ENCODE measurements around the gene PKDCC. TPM values are rescaled to one million over a fixed set of nuclear protein-coding genes. Genes with fewer than 3 reads are reported as not detected.

The PKDCC gene, protein sequence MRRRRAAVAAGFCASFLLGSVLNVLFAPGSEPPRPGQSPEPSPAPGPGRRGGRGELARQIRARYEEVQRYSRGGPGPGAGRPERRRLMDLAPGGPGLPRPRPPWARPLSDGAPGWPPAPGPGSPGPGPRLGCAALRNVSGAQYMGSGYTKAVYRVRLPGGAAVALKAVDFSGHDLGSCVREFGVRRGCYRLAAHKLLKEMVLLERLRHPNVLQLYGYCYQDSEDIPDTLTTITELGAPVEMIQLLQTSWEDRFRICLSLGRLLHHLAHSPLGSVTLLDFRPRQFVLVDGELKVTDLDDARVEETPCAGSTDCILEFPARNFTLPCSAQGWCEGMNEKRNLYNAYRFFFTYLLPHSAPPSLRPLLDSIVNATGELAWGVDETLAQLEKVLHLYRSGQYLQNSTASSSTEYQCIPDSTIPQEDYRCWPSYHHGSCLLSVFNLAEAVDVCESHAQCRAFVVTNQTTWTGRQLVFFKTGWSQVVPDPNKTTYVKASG
- not detected for total RNA-seq

GRCh38 chr2:42047488-42048298 lies at the start of gene PKDCC:
Gene PKDCC, plus strand, starts transcription at chr2:42048021. Its CDS starts 179 bp downstream, at chr2:42048200.
- Mint-ChIP-seq H3K36me3 (no peaks in the 10 kb centered on the region), H3K27me3 (peaks cover 65% of the 10 kb centered on the region), H3K4me1 (peaks cover 2% of the 10 kb centered on the region), H3K27ac (no peak within 1 kb of the TSS), H3K9me3 (ENCODE audit: low read depth) (no peaks in the 10 kb centered on the region), H3K4me3 (peak within 1 kb of the TSS; percentile 24)
- ATAC-seq (peak; percentile 73), DNase-seq (no peak)
- CTCF ChIA-PET: interaction anchor here (0.9 kb wide), 1 partner anchor 39 kb away, joined by 3 read pairs; no protein-coding TSS in a partner anchor

DNA sequence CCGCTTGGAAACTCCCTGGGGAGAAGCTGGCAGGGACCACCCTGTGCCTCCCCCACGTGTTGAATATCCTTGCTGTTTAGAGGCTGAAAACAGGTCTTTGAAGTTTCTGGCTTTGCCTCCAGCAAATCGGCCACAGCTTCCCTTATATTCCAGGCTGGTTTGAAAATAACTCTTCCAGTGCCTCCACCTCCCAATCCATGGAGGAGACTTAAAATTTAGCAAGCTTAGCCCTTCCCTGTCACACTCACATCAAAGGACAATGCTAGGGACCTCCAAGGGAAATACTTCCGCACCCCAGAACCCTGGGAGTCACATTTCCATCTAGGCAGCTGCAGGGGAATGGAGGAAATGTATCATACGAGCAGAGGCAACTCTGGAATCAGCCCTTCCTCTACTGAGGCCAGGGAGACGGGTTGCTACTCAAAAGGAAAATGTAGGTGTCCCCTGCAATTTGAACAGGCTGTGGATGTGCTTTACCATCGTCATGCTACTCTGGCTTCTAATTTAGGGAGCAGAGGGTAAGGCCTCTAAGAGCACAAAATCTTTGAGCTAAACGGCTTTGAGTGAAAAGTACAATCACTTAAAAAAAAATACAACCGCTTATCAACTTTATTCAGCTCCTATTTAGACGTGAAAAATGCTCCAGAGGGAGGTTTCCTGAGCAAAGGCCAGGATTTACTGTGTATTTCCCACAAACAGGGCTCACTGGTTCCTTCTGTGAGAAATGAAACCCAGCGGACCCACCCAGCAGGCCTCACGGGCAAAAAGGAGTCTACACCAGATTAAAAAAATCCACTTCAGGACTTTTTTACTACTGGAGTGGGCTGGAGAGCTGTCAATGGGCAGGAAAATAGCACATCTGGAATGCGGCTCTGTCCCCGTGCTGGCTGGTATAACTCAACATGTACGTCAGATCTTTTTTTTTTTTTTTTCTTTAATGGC lies 49.4 kb upstream of the PKDCC start:
- H3K27ac Mint-ChIP-seq: no peak overlapping the region
- no peaks in the 10 kb centered on the region for H3K9me3 Mint-ChIP-seq (ENCODE audit: low read depth)
- H3K36me3 Mint-ChIP-seq: no peaks in the 10 kb centered on the region
- no peak overlapping the region for H3K4me3 Mint-ChIP-seq
- H3K27me3 Mint-ChIP-seq: peaks cover 4% of the 10 kb centered on the region
- no peaks in the 10 kb centered on the region for H3K4me1 Mint-ChIP-seq
- DNase-seq: no peak
- CTCF ChIA-PET: interaction anchor here (0.7 kb wide), 1 partner anchor 21 kb away, joined by 4 read pairs; no protein-coding TSS in a partner anchor
- ATAC-seq: no peak

DNA sequence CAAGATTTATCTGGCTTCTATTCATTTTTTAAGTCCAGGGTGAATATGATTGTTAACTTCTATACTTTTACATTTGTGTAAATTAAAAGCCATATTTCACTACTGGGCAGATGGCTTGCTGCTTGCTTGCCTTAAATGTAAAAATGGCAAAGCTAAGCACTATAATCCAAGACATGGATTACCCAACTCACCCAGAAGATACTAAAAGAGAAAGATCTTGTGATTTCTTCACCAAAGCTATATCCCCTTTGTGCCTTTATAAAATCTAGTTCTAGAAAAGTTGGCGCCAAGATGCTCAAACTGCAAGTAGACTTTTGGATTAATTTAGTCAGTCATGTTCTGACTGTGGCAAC lies 48.7 kb upstream of the PKDCC start:
- ATAC-seq (no peak), DNase-seq (no peak)
- Mint-ChIP-seq H3K9me3 (ENCODE audit: low read depth) (no peaks in the 10 kb centered on the region), H3K27ac (no peak overlapping the region), H3K36me3 (no peaks in the 10 kb centered on the region), H3K4me1 (no peaks in the 10 kb centered on the region), H3K27me3 (peaks cover 6% of the 10 kb centered on the region), H3K4me3 (no peak overlapping the region)
- CTCF ChIA-PET: interaction anchor here (0.7 kb wide), 1 partner anchor 20 kb away, joined by 4 read pairs; no protein-coding TSS in a partner anchor

- Mint-ChIP-seq H3K27ac (no peak overlapping the region), H3K27me3 (peaks cover 6% of the 10 kb centered on the region), H3K4me1 (no peaks in the 10 kb centered on the region), H3K4me3 (no peak overlapping the region), H3K36me3 (no peaks in the 10 kb centered on the region), H3K9me3 (ENCODE audit: low read depth) (no peaks in the 10 kb centered on the region)
- CTCF ChIA-PET: no interaction called here
- ATAC-seq: no peak
- DNase-seq: no peak
Measured at GRCh38 chr2:41999592-42000281, 48.1 kb upstream of the PKDCC start.

DNA sequence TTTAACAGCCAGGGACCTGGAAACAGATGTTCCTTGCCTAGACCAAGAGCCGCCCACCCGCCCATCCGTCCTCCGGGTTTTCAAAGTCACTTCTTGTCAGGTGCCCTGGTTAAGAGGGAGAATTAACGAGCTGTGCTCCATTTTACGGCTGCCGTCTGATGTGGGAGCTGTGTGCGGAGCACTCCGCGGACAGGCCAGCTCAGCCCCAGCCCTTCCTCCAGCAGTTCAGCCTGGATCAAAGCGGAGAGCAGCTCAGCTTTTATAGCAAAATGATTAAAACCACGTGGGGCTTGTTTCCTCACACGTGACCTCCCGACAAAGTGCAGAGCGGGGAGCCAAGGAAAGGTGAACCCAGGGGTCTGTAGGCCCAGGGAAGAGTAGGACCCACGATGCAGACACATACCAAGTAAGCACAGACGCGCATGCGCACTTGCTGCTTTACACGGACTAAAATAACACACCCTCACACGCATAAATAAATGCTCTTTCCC lies 46.1 kb upstream of the PKDCC start:
- Mint-ChIP-seq H3K4me3 (no peak overlapping the region), H3K27ac (no peak overlapping the region), H3K36me3 (no peaks in the 10 kb centered on the region), H3K4me1 (no peaks in the 10 kb centered on the region), H3K27me3 (peaks cover 18% of the 10 kb centered on the region), H3K9me3 (ENCODE audit: low read depth) (peaks cover 5% of the 10 kb centered on the region)
- DNase-seq (no peak), ATAC-seq (no peak)
- CTCF ChIA-PET: no interaction called here

DNA sequence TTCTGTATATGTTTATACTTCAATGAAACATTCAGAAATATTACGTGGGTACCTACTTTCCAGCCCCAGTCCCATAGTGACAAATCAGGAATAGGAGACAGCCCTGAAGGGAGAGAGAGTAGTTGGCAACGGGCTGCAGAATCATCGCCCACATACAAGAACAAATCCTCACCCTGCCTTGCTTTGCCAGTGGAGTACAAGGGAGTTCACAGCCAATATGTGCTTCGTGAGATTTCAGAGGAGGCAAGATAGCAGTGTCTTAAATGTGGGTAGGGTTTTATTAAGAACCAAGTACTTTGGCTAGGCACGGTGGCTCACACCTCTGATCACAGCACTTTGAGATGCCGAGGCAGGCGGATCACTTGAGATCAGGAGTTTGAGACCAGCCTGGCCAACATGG lies 40.3 kb upstream of the PKDCC start:
- DNase-seq: no peak
- ATAC-seq: no peak
- Mint-ChIP-seq H3K4me1 (peaks cover 10% of the 10 kb centered on the region), H3K4me3 (no peak overlapping the region), H3K36me3 (no peaks in the 10 kb centered on the region), H3K27me3 (peaks cover 36% of the 10 kb centered on the region), H3K9me3 (ENCODE audit: low read depth) (peaks cover 5% of the 10 kb centered on the region), H3K27ac (no peak overlapping the region)
- CTCF ChIA-PET: no interaction called here

DNA sequence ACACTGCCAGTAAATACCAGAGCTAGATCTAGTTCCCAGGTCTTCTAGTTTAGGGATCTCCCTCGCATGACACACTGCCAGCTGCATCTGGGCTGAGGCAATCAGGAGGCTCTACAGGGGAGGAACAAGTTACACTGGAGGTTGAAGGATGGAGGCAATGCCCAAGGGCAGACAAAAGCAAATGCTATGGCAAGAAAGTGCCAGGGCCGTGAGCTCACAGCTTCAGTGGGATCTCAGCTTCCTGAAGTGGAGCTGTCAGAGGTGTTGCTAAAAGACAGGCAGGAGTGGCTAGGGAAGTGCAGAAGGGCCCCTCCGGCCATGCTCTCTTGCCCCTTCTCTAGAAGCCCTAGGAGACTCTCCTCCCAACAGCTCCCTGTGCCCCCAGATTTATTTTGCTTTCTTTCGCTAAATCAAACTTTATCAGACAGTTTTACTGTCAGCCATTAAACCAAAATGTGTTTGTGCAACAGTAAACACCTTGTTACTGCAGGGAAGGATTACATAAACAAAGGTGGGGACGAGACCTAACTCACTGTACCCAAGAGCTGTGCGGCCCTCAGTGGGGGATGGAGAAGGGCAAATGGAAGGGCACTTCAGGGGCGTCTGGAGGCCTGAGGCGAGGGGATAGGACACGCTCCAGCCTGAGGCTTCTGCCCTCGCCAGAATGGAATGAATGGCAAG lies 39.4 kb upstream of the PKDCC start:
- no peak for DNase-seq
- no peaks in the 10 kb centered on the region for H3K36me3 Mint-ChIP-seq
- peaks cover 36% of the 10 kb centered on the region for H3K27me3 Mint-ChIP-seq
- CTCF ChIA-PET: no interaction called here
- H3K4me3 Mint-ChIP-seq: no peak overlapping the region
- peaks cover 10% of the 10 kb centered on the region for H3K4me1 Mint-ChIP-seq
- no peak for ATAC-seq
- peaks cover 5% of the 10 kb centered on the region for H3K9me3 Mint-ChIP-seq (ENCODE audit: low read depth)
- H3K27ac Mint-ChIP-seq: no peak overlapping the region

- CTCF ChIA-PET: interaction anchor here (0.6 kb wide), 1 partner anchor 216 kb away, joined by 3 read pairs; no protein-coding TSS in a partner anchor
- ATAC-seq (no peak), DNase-seq (peak; percentile 41)
- Mint-ChIP-seq H3K4me1 (peaks cover 10% of the 10 kb centered on the region), H3K4me3 (no peak overlapping the region), H3K9me3 (ENCODE audit: low read depth) (peaks cover 5% of the 10 kb centered on the region), H3K36me3 (no peaks in the 10 kb centered on the region), H3K27me3 (peaks cover 34% of the 10 kb centered on the region), H3K27ac (no peak overlapping the region)
Measured at GRCh38 chr2:42009657-42010580, 37.9 kb upstream of the PKDCC start.

DNA sequence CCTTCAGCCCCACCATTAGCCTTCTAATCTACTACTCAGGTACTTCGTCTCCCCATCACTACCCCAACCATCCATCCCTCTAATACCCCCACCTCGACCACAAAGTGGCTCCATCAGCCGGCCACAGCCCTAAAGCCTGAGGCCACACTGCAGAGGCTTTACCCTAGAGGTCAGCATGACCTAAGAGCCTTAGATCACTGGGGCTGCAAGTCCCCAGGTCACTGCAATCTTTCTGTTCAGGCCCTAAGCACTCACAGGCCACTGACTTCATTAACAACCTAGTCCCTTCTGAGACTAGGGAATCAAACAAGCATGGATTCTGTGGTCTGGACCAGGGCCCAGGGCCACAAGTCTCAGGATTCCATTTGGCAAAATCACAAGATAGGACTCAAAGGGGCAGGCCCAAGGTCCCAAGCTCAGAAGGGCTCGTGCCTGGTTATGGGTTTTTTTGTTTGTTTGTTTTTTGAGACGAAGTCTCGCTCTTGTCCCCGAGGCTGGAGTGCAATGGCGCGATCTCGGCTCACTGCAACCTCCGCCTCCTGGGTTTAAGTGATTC lies 37.0 kb upstream of the PKDCC start:
- CTCF ChIA-PET: interaction anchor here (0.6 kb wide), 1 partner anchor 217 kb away, joined by 3 read pairs; no protein-coding TSS in a partner anchor
- peak overlapping the region; percentile 44 for H3K27ac Mint-ChIP-seq
- H3K27me3 Mint-ChIP-seq: peaks cover 32% of the 10 kb centered on the region
- DNase-seq (no peak), ATAC-seq (no peak)
- no peak overlapping the region for H3K4me3 Mint-ChIP-seq
- H3K36me3 Mint-ChIP-seq: no peaks in the 10 kb centered on the region
- no peaks in the 10 kb centered on the region for H3K9me3 Mint-ChIP-seq (ENCODE audit: low read depth)
- peaks cover 10% of the 10 kb centered on the region for H3K4me1 Mint-ChIP-seq

DNA sequence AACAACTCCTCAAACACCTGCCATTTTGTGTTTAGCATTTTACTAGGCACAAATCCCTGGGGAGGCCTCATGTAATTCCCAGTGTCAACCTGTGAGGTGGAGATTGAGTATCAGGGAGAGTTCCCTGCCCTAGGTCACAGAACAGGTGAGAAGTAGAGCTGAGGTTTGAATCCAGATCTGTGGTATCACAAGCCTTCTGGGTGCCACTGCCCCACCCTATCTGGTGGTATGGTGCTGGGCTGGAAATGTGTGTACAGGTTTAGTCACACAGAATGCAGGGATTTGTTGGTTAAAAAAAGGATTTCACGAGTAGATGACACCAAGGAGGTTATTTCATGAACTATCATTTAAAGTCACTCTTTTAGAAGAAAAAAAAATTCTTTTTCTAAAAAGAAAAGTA lies 35.7 kb upstream of the PKDCC start:
- peaks cover 10% of the 10 kb centered on the region for H3K4me1 Mint-ChIP-seq
- CTCF ChIA-PET: no interaction called here
- H3K36me3 Mint-ChIP-seq: no peaks in the 10 kb centered on the region
- H3K27ac Mint-ChIP-seq: no peak overlapping the region
- no peak overlapping the region for H3K4me3 Mint-ChIP-seq
- ATAC-seq (no peak), DNase-seq (no peak)
- H3K27me3 Mint-ChIP-seq: peaks cover 19% of the 10 kb centered on the region
- H3K9me3 Mint-ChIP-seq (ENCODE audit: low read depth): peaks cover 2% of the 10 kb centered on the region

- peaks cover 10% of the 10 kb centered on the region for H3K4me1 Mint-ChIP-seq
- DNase-seq (no peak), ATAC-seq (no peak)
- CTCF ChIA-PET: no interaction called here
- no peak overlapping the region for H3K4me3 Mint-ChIP-seq
- H3K9me3 Mint-ChIP-seq (ENCODE audit: low read depth): peaks cover 2% of the 10 kb centered on the region
- no peaks in the 10 kb centered on the region for H3K36me3 Mint-ChIP-seq
- H3K27me3 Mint-ChIP-seq: peaks cover 14% of the 10 kb centered on the region
- no peak overlapping the region for H3K27ac Mint-ChIP-seq
Measured at GRCh38 chr2:42012651-42013050, 35.2 kb upstream of the PKDCC start.
